Measurements from ENCODE around the gene CAPG. TPM values are rescaled to one million over a fixed set of nuclear protein-coding genes. Genes with fewer than 3 reads are reported as not detected.
A peak's percentile ranks its signal among the peaks of the same experiment; 100 is the strongest.

Gene CAPG
- total RNA-seq, 5 donors from 2014 or later (not counting 1 experiment from before 2014, with no cell fraction given), result 30.1 to 71.7 (median 41.2) TPM

GRCh38 chr2:85396531-85397470 is 13.4 kb downstream of the CAPG start:
- H3K4me3 ChIP-seq (ENCODE audit: control insufficient read depth in 1 of 2, extremely low read depth in 1 of 2, low read length in 1 of 2), result no peak overlapping the region
- Mint-ChIP-seq H3K36me3 (peaks cover 26% of the 10 kb centered on the region), H3K9me3 (no peaks in the 10 kb centered on the region), H3K4me1 (peaks cover 2 to 13% (median 9%) of the 10 kb centered on the region in 3 donors), H3K27me3 (no peaks in the 10 kb centered on the region), H3K27ac (peak overlapping the region; percentile 28 to 59), H3K4me3 (no peak overlapping the region)
- POLR2A ChIA-PET, result interaction anchor here in 1 of 2 donors (0.6 kb wide), 1 partner anchor 46 kb away, joined by 3 read pairs; no protein-coding TSS in a partner anchor
- DNase-seq (no peak), ATAC-seq (replicated peaks in 1 of 4) (no peak)
- H3K36me3 ChIP-seq (ENCODE audit: control insufficient read depth in 2 of 2, extremely low read depth in 1 of 2, insufficient read depth in 1 of 2, low read length in 1 of 2), result peaks cover 8 to 9% of the 10 kb centered on the region in 2 donors
- peaks cover 2 to 10% of the 10 kb centered on the region in 2 experiments for H3K4me1 ChIP-seq (ENCODE audit: control insufficient read depth in 1 of 2, extremely low read depth in 1 of 2, insufficient read depth in 2 of 2, low read length in 2 of 2)
- no peak overlapping the region for H3K27ac ChIP-seq (ENCODE audit: low read length)
- WGBS (ENCODE audit: insufficient coverage), result 100% methylated on average over 1 of the region's 5 CpGs
- H3K9me3 ChIP-seq, result no peaks in the 10 kb centered on the region
- no peaks in the 10 kb centered on the region for H3K27me3 ChIP-seq (replicated peaks in 1 of 2; ENCODE audit: control insufficient read depth in 2 of 2, extremely low read depth in 1 of 2, insufficient read depth in 2 of 2, low read length in 1 of 2)
- CTCF ChIA-PET, result no interaction called here

DNA sequence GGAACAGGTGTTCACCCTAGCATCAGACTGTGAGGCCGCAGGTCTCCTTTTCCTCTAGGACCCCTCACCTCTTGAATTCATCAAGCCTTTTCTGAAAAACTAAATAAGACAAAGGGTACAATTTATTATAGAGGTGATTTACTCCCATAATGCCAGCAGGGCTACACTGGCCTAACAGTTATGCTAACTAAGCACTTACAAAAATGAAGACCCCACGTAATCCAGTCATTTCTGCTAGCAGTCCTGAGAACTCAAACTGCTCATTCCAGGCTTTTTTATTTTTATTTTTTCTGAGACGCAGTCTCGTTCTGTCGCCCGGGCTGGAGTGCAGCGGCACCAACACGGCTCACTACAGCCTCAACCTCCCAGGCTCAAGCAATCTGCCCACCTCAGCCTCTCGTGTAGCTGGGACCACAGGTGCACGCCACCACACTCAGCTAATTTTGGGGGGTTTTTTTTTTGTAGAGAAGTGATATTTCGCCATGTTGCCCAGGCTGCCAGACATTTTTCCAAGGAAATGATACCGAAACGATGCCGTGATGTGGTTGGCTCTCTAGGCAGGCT is 14.2 kb downstream of the CAPG start:
- H3K9me3 Mint-ChIP-seq, result no peaks in the 10 kb centered on the region
- no peaks in the 10 kb centered on the region for H3K27me3 Mint-ChIP-seq
- 98% methylated on average over 7 of the region's 14 CpGs for WGBS (ENCODE audit: insufficient coverage)
- peak overlapping the region in 1 of 2 donors; percentile 28 for H3K27ac Mint-ChIP-seq
- Histone ChIP-seq H3K9me3 (no peaks in the 10 kb centered on the region), H3K36me3 (ENCODE audit: control insufficient read depth in 2 of 2, extremely low read depth in 1 of 2, insufficient read depth in 1 of 2, low read length in 1 of 2) (peaks cover 8 to 9% of the 10 kb centered on the region in 2 donors), H3K27ac (ENCODE audit: low read length) (no peak overlapping the region), H3K27me3 (replicated peaks in 1 of 2; ENCODE audit: control insufficient read depth in 2 of 2, extremely low read depth in 1 of 2, insufficient read depth in 2 of 2, low read length in 1 of 2) (no peaks in the 10 kb centered on the region), H3K4me1 (ENCODE audit: control insufficient read depth in 1 of 2, extremely low read depth in 1 of 2, insufficient read depth in 2 of 2, low read length in 2 of 2) (peaks cover 2 to 15% of the 10 kb centered on the region in 2 experiments), H3K4me3 (ENCODE audit: control insufficient read depth in 1 of 2, extremely low read depth in 1 of 2, low read length in 1 of 2) (no peak overlapping the region)
- no peak for ATAC-seq (replicated peaks in 1 of 4)
- ChIA-PET CTCF (no interaction called here), POLR2A (interaction anchor here in 1 of 2 donors (0.6 kb wide), 1 partner anchor 87 kb away, joined by 8 read pairs; no protein-coding TSS in a partner anchor)
- no peak overlapping the region for H3K4me3 Mint-ChIP-seq
- H3K36me3 Mint-ChIP-seq, result peaks cover 25% of the 10 kb centered on the region
- no peak for DNase-seq
- peaks cover 6 to 20% (median 17%) of the 10 kb centered on the region in 3 donors for H3K4me1 Mint-ChIP-seq

GRCh38 chr2:85394976-85395375 is 15.2 kb downstream of the CAPG start:
- ATAC-seq (replicated peaks in 1 of 4) (no peak), DNase-seq (no peak)
- Mint-ChIP-seq H3K27me3 (no peaks in the 10 kb centered on the region), H3K36me3 (peaks cover 24% of the 10 kb centered on the region), H3K4me1 (peaks cover 6 to 21% (median 17%) of the 10 kb centered on the region in 3 donors), H3K9me3 (no peaks in the 10 kb centered on the region), H3K27ac (peak overlapping the region in 1 of 2 donors; percentile 55), H3K4me3 (no peak overlapping the region)
- 83% methylated on average over 6 of the region's 6 CpGs for WGBS (ENCODE audit: insufficient coverage)
- Histone ChIP-seq H3K4me1 (ENCODE audit: control insufficient read depth in 1 of 2, extremely low read depth in 1 of 2, insufficient read depth in 2 of 2, low read length in 2 of 2) (peaks cover 2 to 15% of the 10 kb centered on the region in 2 experiments), H3K4me3 (ENCODE audit: control insufficient read depth in 1 of 2, extremely low read depth in 1 of 2, low read length in 1 of 2) (no peak overlapping the region), H3K27ac (ENCODE audit: low read length) (no peak overlapping the region), H3K27me3 (replicated peaks in 1 of 2; ENCODE audit: control insufficient read depth in 2 of 2, extremely low read depth in 1 of 2, insufficient read depth in 2 of 2, low read length in 1 of 2) (no peaks in the 10 kb centered on the region), H3K9me3 (no peaks in the 10 kb centered on the region), H3K36me3 (ENCODE audit: control insufficient read depth in 2 of 2, extremely low read depth in 1 of 2, insufficient read depth in 1 of 2, low read length in 1 of 2) (peaks cover 7 to 15% of the 10 kb centered on the region in 2 donors)
- ChIA-PET CTCF (interaction anchor here in 1 of 2 donors (0.9 kb wide), 1 partner anchor 25 kb away, joined by 5 read pairs; no protein-coding TSS in a partner anchor), POLR2A (interaction anchor here in 1 of 2 donors (0.5 kb wide), 1 partner anchor 9 kb away, joined by 7 read pairs; no protein-coding TSS in a partner anchor)

DNA sequence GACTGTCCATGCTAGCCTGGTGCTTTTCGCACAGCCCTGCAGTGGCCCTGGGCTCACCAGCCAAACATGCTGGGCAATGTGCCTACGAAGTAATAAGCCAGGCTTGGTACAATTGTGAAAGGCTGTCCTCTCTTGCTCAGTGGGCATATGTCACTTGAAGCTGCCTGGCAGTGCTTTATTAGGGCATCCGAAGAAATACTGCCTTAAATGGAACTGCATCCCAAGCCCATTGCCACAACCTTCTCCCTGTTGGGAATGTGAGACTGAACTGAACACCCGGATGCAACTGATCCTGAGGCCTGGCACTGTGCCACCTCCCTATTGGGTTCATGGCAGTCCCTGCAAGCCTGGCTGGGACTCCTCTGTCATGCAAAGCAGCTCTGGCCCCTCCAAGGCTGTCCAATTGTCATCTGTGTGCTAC is 15.9 kb downstream of the CAPG start:
- no peak overlapping the region for H3K4me3 Mint-ChIP-seq
- ChIA-PET POLR2A (no interaction called here), CTCF (interaction anchor here (0.9 to 1.0 kb wide), 2 partner anchors 26 to 790 kb away, joined by 3 to 5 read pairs; no protein-coding TSS in a partner anchor)
- no peaks in the 10 kb centered on the region for H3K27me3 Mint-ChIP-seq
- Histone ChIP-seq H3K4me1 (ENCODE audit: control insufficient read depth in 1 of 2, extremely low read depth in 1 of 2, insufficient read depth in 2 of 2, low read length in 2 of 2) (peaks cover 2 to 15% of the 10 kb centered on the region in 2 experiments), H3K27me3 (replicated peaks in 1 of 2; ENCODE audit: control insufficient read depth in 2 of 2, extremely low read depth in 1 of 2, insufficient read depth in 2 of 2, low read length in 1 of 2) (no peaks in the 10 kb centered on the region), H3K9me3 (no peaks in the 10 kb centered on the region), H3K27ac (ENCODE audit: low read length) (no peak overlapping the region), H3K36me3 (ENCODE audit: control insufficient read depth in 2 of 2, extremely low read depth in 1 of 2, insufficient read depth in 1 of 2, low read length in 1 of 2) (peaks cover 11 to 21% of the 10 kb centered on the region in 2 donors), H3K4me3 (ENCODE audit: control insufficient read depth in 1 of 2, extremely low read depth in 1 of 2, low read length in 1 of 2) (no peak overlapping the region)
- no peaks in the 10 kb centered on the region for H3K9me3 Mint-ChIP-seq
- H3K4me1 Mint-ChIP-seq, result peaks cover 6 to 21% (median 17%) of the 10 kb centered on the region in 3 donors
- WGBS (ENCODE audit: insufficient coverage), result 85% methylated on average over 4 of the region's 4 CpGs
- ATAC-seq (replicated peaks in 1 of 4) (no peak), DNase-seq (no peak)
- peaks cover 26% of the 10 kb centered on the region for H3K36me3 Mint-ChIP-seq
- peak overlapping the region in 1 of 2 donors; percentile 39 for H3K27ac Mint-ChIP-seq

GRCh38 chr2:85393836-85394235 is 16.3 kb downstream of the CAPG start:
- peaks cover 26% of the 10 kb centered on the region for H3K36me3 Mint-ChIP-seq
- Histone ChIP-seq H3K4me3 (ENCODE audit: control insufficient read depth in 1 of 2, extremely low read depth in 1 of 2, low read length in 1 of 2) (no peak overlapping the region), H3K27ac (ENCODE audit: low read length) (no peak overlapping the region), H3K27me3 (replicated peaks in 1 of 2; ENCODE audit: control insufficient read depth in 2 of 2, extremely low read depth in 1 of 2, insufficient read depth in 2 of 2, low read length in 1 of 2) (no peaks in the 10 kb centered on the region), H3K9me3 (no peaks in the 10 kb centered on the region), H3K36me3 (ENCODE audit: control insufficient read depth in 2 of 2, extremely low read depth in 1 of 2, insufficient read depth in 1 of 2, low read length in 1 of 2) (peaks cover 15 to 21% of the 10 kb centered on the region in 2 donors), H3K4me1 (ENCODE audit: control insufficient read depth in 1 of 2, extremely low read depth in 1 of 2, insufficient read depth in 2 of 2, low read length in 2 of 2) (peaks cover 2 to 15% of the 10 kb centered on the region in 2 experiments)
- H3K27me3 Mint-ChIP-seq, result no peaks in the 10 kb centered on the region
- no peak overlapping the region for H3K4me3 Mint-ChIP-seq
- H3K9me3 Mint-ChIP-seq, result no peaks in the 10 kb centered on the region
- no peak for DNase-seq
- ChIA-PET POLR2A (no interaction called here), CTCF (interaction anchor here (1.0 to 2.0 kb wide), 4 partner anchors 25 to 791 kb away, joined by 3 to 11 read pairs (median 3); no protein-coding TSS in a partner anchor)
- peak overlapping the region in 1 of 2 donors; percentile 39 for H3K27ac Mint-ChIP-seq
- WGBS (ENCODE audit: insufficient coverage), result no CpG with 5 or more reads among the region's 4 CpGs
- peaks cover 6 to 21% (median 17%) of the 10 kb centered on the region in 3 donors for H3K4me1 Mint-ChIP-seq
- ATAC-seq (replicated peaks in 1 of 4), result no peak
